GM18508 (cell line): ENCODE measurements around the gene LCN10.

ENCODE experiments used
- ATAC-seq: cut with Tn5 transposase; IDR thresholded peaks from one replicate; pipeline ENCODE4 v1.9.1; 2021; ENCODE audit warnings: moderate number of reproducible peaks; ENCODE audit not compliant: insufficient read depth, unreplicated experiment

Gene LCN10

DNA sequence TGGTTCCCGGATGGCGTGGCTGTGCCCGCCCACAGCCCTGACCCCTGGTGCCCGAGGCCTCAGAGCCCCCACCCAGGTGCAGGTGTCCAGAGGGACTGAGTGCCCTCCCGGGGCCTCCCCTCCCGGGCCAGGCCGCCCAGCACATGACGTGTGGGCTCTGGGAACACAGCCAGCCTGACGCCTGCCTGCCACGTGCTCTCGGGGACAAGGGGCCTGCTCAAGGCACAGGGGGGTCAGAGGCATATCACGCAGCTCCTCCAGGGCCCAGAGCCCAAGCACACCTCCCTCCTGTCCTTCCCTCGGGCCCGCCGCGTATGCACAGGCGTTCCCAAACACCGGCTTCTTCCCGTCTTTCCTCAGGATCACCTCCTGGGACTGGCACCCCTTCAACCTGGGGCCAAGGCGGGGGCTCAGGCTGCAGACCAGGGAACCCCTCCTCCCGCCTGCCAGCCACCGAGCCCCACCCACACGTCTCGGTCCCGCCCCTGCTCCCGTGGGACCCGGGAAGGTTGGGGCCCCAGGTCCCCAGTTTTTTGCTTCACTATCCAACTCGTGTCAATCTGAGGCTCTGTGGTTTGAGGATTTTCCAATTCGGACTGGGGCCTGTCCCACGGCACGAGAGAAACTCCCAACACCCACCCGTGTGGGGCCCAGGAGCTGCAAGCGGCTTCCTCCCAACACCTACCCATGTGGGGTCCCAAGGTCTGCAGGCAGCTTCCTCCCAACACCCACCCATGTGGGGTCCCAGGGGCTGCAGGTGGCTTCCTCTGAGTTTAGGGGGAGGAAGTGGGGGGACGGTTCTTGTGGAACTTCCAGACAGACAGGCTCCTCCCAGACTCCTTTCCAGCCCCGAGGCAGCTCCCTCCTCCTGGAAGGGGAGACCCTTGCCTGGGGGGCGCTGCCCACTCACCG lies 1.5 kb downstream of the LCN10 start:
- ATAC-seq, result no peak

DNA sequence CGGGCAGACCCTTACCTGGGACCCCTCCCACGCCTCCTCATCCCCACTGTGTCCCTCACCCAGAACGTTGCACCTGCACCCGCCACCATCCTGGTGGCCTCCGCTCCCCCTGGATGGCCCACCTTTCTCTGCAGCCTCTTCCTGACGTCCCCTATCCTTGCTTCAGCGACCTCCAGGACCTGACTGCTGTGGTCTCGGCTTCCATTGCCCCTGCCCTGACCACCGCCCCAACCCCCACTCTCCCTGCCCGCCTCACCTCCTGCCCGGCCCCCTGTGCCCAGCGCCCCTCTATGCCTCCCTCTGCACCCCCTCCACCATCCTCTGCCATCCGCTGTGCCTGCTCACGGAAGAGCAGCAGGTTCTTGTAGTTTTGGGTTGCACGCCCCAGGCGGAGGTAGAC lies 2.2 kb downstream of the LCN10 start:
- ATAC-seq, result no peak

DNA sequence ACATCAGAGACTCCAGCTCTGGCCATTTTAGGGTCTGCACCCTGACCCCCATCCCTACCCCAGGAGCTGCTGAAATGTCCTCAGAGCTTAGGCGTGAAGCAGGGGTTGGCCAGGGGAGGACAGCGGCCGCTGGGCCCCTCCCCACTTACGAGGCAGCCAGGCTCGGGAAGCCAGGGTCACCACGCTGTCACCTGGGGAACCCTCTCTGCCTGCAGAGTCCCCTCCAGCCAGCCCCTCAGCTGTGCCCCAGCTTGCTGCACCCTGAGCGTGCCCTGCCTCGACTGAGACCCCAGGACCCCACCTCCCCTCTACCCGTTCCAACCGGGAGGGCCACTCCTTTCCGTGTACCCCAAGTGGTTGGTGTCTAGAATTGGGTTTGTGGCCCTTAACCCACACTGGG lies 2.7 kb downstream of the LCN10 start:
- ATAC-seq, result no peak

DNA sequence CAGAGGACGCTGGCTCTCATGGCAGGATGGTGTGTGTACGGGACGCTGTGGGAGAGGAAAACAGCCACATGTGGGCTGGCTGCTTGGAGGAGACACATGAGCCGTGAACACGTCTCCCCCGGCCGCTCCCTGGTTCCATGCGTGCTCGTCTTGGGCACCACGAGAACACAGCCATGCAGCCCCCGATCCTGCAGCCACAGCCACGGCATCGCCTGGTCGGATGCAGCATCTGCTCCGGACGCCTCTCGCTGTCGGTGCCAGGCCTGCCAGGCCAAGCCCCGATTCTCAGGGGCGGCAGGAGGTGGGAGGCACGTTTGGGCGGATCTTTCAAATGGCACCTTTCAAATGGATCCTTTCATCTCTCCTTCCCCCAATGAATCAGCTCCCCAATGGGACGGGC lies 3.2 kb downstream of the LCN10 start:
- ATAC-seq, result no peak

DNA sequence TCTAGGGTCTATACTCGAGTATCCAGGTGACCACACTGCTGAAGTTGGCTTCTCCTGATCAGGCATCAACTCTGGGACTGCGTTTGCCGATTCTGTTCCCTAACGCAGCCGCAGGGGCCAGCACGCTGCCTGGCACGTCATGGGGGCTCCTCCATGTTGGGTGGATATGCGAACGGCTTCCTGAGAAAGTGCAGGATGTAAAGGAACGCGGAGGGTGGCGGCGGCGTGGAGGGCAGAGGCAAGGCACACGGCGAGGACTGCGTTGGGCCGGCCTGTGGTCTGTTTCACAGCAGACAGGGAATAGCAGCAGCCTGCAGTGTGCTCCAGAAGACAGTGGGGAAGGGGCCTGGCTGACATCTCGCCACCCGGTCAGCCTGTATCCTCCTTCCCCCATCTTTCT lies 3.8 kb downstream of the LCN10 start:
- ATAC-seq, result no peak

DNA sequence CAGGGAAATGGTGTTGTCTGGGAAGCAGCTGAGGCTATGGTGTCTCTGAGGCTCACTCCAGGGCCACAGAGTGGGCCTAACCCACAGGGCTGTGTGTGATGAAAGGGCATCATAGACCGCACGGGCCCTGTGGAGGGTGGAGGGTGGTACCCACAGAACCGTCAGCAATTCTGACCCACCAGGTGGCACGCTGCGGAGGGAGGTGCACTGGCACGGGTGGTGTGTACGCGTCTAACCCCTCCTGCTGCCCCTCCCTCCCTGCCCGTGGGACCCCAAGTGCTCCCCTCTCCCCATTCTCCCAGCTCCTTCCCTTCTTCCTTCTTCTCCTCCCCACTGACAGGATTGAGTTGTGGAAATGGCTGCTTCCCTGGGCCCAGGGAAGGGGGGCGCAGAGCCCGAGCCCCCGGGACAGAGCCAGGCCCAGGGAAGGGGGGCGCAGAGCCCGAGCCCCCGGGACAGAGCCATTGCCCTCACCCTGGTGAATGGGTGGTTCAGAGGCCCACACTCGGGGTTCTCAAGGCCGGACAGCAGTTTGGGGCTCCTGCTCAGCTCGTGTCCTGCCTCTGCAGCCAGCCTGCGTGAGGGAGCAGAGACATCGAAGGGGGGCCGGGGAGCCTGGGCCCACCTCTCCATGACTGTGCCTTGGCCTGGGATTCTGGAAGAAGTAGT lies 6.8 kb downstream of the LCN10 start:
- no peak for ATAC-seq

DNA sequence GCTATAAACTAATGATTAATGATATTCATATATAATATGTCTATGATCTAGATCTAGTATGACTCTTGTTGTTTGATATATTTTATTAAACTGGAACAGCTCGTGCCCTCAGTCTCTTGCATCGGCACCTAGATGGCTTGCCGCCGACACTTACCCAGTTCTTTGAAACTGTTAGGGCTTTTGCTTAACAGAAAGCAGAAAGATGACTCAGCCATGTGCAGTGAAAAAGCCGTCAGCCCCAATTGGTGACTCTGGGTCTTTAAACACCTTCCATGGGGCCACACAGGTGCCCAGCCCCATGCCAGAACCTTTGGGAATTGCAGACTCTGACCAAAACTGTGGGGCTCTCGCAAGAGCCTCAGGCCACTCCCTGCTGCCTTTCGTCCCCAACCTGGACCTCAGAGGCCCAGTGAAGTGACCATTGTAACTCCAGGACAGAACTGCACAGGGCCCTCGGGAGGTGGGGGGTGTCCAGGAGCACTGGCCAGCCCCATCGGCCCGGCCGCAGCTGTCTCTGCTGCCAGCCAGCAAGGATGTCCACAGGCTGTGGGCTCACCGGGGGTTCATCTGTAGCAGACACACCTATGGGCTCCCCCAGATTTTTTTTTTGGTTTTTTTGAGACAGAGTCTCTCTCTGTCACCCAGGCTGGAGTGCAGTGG lies 7.8 kb downstream of the LCN10 start:
- ATAC-seq, result no peak

DNA sequence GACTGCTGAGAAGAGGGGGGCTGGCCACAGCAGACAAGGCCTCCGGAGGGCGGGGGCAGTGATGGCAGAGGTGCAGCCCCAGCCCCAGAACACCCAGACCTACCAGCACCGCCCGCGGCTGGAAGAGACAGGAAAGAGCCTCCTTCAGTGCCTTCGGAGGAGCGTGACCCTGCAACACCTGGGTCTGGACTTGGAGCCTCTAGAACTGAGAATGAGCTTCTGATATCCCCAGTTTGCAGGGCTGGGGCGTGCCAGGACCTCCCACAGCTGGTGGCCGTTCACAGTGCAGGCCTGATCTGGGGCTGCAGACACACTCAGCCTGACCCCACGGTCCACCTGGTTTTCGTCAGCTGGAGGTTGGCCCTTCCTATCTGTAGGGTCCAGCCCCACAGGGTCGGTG lies 9.1 kb downstream of the LCN10 start:
- ATAC-seq, result no peak

DNA sequence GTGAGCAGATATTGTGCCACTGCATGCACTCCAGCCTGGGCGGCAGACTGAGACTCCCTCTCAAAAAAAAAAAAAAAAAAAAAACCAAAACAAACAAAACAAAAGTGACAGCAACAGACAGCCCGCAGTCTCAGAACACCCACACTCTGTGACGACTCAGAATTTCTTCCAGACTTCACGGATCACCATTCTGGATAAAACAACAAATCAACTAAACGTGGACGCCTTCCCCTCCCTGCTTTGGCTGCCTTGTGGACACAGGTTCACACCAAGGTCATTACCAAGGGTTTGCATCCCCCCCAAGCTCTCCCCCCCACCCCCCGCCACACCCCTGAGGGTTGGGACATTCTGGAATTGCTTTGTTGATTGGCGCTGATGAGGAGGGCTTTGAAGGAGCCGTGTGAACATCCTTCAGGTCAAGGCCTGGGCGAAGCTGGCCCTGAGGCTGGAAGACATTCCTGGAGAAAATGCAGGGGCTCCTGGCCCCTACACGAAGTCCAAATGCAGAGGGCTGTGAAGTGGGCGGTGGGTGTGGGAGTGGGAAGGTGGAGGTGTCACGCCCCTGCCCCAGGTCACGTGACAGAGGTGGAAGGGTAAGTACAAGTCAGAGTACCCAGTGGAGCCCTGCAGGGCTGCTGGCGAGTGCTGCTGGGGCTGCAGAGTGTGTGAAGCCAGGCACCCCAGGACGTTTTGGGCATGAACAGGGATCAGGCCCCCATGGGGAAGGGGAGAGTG lies 10.1 kb downstream of the LCN10 start:
- ATAC-seq, result no peak

DNA sequence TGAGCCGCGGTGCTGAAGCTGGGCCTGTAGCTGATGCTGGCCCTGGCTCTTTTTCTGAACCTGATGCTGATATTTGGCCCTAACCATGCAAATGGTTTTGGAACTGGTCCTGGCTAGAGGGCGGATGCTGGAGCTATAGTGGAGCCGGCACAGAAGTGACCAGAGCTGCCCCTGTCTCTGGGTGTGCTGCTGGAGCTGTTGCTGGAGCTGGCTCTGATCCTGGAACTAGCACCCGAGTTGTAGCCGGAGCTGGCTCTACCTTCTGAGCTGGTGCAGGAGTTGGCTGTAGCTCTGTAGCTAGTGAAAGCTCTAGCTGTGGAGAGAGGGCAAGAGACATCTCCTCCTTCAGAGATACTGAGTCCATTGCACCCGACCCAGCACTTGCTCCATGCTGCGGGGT lies 12.8 kb downstream of the LCN10 start:
- ATAC-seq, result no peak

DNA sequence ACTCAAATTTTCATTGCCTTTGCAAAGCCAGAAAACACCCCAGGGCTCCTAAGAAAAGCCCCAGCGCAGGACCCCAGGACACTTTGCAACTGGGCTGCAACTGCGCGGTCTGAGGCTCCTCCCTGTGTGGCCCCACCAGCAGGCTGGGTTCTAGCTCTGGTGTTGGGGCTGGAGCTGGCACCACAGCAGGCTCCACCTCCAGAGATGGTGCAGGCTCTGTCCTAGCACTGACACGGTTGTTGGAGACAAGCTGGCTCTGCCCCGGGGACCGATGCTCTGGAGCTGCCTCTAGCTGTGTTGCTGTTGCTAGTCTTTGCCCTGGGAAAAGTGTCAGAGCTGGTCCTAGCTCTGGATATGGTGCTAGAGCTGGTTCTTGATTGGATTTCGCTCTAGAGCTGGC lies 13.6 kb downstream of the LCN10 start:
- ATAC-seq, result no peak

DNA sequence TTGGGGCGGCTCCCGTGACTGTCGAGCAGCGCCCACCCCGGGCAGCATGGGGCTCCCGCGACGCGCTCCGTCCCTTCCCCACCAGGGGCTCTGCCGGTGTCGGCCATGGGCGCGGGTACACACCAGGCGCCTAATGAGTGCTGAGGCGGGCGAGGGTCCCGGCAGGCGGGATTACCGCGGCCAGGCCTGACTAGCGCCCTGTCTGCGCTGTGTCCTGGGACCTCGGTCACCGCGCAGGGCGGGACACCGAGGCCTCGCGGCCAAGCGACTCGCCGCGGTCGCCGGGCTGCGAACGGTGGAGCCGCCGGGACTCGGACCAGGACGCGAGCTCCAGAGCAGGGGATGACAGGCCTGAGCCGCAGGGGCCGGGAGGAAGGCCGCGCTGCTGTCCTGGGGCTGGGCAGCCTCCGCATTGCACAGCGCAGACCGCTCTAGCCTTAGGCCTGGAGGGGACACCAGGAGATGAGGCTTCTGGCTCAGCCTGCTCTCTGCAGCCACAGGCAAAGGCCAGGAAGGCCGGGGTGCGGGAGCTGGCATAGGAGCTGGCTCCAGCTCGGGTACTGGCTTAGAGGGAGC lies 14.1 kb downstream of the LCN10 start:
- no peak for ATAC-seq

DNA sequence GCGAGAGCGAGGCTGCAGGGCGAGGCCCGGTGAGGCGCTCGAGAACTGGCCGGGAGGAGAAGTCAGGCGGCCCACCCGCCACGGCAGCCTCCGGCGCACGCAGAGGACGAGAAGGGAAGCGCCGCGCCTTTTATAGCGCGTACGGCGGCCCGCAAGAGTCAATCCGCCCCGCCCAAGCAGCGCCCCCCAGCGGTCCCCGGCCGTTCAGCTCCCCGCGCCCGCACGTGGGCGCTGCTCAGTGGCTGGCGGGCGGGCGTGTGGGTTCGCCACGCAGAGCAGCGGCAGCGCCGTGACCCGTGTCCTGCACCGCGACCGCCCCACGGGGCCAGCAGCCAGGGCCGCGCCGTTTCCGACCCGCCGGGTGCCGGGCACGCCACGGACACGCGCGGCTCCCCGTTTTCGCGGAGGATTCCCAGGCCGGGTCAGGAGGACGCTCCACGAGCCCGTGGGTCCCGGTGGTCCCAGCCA lies 14.6 kb downstream of the LCN10 start:
- ATAC-seq, result no peak

DNA sequence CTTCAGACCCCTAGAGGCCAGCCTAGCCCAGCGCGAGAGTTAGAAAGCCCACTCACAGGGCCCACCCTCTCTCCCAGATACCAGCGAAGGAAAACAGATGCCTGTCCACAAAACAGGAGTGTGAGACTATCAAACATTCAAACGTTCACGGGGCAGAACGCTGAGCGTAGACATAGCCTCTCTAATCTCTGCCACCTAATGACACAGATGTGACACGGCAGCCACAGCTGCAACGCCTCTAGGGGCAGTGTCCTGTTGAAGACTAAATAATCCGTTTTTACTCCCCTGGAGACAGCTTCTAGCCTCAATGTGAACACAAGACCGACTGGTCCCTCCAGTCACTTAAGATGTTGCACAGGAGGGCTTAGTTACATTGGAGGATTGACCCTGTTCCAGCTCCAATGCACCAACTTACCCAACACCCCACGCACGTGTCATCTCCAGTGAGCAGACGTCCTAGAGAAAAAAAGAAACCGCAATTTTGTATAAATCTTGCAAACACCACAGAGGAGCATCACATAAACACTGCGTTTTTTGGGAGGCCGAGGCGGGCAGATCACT lies 16.0 kb downstream of the LCN10 start:
- ATAC-seq, result no peak

DNA sequence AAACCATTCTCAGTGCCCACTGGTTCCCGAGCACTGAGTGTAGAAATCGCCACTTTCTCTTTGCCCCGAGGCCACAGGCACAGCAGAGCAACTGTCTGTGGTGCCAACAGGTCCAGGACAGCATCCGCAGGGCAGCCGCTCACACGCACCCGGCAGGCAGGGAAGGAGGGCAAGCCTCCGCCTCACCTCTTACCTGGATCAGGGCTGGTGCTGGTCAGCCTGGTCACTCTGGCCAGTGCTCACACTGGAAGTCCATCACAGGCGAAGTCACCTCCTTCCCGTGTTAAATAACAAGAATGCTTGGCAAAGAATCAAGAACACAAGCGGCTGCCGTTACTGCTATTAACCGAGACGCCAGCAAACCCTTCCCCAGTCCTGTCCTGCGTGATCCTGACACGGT lies 16.6 kb downstream of the LCN10 start:
- no peak for ATAC-seq

DNA sequence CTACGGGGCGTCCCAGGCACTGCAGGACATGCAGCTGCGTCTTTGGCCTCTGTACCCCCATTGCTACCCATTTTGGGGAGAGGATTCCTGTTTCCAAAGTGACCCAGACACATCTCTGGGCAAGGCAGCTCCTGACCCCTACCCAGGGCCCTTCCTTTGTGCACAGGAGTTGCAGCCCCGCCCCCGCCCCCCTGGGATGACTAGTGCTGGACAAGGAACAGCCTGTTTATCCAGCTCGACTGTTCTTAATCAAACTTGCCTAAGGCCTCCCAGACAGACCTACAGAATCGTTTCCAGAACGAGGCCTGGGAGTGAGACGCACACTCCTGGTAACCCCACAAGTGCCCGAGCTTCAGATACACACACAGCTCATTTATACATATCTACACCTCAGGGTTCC lies 17.1 kb downstream of the LCN10 start:
- ATAC-seq, result no peak

DNA sequence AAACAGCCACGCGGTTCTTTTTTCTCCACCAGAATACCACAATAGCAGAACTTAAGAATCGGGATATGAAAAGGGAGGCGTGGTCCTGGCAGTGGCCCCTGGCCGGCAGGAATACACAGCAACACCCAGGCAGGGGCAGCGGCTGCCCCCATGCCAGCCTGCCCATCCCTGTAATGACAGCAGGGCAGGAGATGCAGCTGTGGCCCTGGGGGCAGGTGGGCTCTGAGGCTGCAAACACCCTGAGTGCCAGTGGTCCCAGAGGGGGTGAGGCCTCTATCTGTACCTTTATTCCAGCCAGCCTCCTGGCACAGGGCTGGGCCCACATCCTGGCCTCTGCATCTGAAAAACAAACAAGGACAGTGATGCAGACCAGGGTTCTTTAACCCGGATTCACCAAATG lies 18.0 kb downstream of the LCN10 start:
- no peak for ATAC-seq

DNA sequence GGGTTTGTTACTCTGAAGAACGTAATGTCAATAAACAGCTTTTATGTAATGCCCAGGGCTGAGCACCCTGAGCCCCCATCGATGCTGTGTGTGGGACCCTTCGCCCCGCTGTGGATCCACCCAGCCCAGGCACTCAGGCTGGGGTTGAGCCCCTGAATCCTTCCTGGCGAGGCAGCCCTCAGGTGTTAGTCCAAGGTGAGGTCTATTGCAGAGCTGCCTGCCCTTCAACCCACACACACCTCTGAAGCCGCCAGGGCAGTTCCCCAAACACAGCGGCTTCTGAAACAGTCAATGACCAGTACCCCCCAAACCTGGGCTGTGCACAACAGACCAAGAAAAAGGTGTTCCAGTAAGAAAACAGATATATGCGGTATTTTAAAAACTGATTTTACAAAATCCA lies 18.8 kb downstream of the LCN10 start:
- no peak for ATAC-seq

DNA sequence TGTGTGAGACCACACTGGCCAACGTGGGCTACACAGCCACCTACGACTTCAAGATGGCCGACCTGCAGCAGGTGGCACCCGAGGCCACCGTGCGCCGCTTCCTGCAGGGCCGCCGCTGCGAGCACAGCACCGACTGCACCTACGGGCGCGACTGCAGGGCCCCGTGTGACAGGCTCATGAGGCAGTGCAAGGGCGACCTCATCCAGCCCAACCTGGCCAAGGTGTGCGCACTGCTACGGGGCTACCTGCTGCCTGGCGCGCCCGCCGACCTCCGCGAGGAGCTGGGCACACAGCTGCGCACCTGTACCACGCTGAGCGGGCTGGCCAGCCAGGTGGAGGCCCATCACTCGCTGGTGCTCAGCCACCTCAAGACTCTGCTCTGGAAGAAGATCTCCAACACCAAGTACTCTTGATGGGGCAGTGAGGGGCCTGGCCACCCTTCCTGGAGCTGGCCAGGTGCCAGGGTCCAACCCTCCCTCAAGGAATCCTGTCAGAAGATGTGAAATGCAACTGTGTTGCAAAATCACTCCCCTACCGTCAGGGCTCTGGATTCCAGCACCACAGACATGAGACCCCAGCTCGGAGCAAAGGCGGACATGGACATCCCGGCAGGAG lies 19.3 kb downstream of the LCN10 start:
- no peak for ATAC-seq

DNA sequence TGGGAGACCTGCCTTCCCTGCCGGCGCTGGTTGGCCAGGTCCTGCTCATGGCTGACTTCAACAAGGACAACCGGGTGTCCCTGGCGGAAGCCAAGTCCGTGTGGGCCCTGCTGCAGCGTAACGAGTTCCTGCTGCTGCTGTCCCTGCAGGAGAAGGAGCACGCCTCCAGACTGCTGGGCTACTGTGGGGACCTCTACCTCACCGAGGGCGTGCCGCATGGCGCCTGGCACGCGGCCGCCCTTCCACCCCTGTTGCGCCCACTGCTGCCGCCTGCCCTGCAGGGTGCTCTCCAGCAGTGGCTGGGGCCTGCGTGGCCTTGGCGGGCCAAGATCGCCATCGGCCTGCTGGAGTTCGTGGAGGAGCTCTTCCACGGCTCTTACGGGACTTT lies 19.8 kb downstream of the LCN10 start:
- ATAC-seq, result no peak
